H1 (cell line): ENCODE measurements around the gene PAIP2. TPM values are rescaled to one million over a fixed set of nuclear protein-coding genes. Genes with fewer than 3 reads are reported as not detected.
A peak's percentile ranks its signal among the peaks of the same experiment; 100 is the strongest.

Experiments
- CTCF ChIA-PET: fragments of 300-600 bp; sonication (Branson Sonifier 250); formaldehyde crosslinking; loops from one replicate; lab custom pipeline; 2021; ENCODE audit not compliant: partially characterized antibody; lab: Charles Lee
- POLR2A ChIA-PET: fragments of 300-600 bp; sonication (Branson Sonifier 250); formaldehyde crosslinking; loops from one replicate; lab custom pipeline; 2021; ENCODE audit warnings: inconsistent platforms; ENCODE audit not compliant: partially characterized antibody; lab: Charles Lee
- DNase-seq, 2 experiments: peaks; one replicate each; pipeline versions ENCODE4 v3.0.0 to v3.0.0-alpha.2; 2010 to 2022; ENCODE audit warnings: low spot score in 2 of 2, low read depth in 1 of 2, mixed read lengths in 1 of 2
- FAIRE-seq: peaks from 2 replicates; lab custom pipeline; 2011; peaks lifted over from hg19 to GRCh38; lab: Jason Lieb, UNC
- H2AFZ ChIP-seq: 2 replicates; pipeline ENCODE4 v1.8.1; 2012; ENCODE audit warnings: low read length, inconsistent platforms
- H2AK5ac ChIP-seq: 2 replicates; pipeline ENCODE4 v1.6.1; 2013; ENCODE audit warnings: low read depth, low read length
- H2BK120ac ChIP-seq: replicated peaks from 2 replicates; pipeline ENCODE3; 2013; ENCODE audit warnings: low read depth, low read length, inconsistent platforms
- H2BK12ac ChIP-seq: 2 replicates; pipeline ENCODE4 v1.6.1; 2013; ENCODE audit warnings: low read depth, low read length
- H2BK15ac ChIP-seq: 2 replicates; pipeline ENCODE4 v1.6.1; 2013; ENCODE audit warnings: low read length
- H2BK20ac ChIP-seq: 2 replicates; pipeline ENCODE4 v1.6.1; 2013; ENCODE audit warnings: low read length
- H2BK5ac ChIP-seq: 2 replicates; pipeline ENCODE4 v1.6.1; 2013; ENCODE audit warnings: low read depth, low read length
- H3K14ac ChIP-seq: 2 replicates; pipeline ENCODE4 v1.6.1; 2013; ENCODE audit warnings: inconsistent platforms; ENCODE audit not compliant: insufficient read length
- H3K18ac ChIP-seq: 2 replicates; pipeline ENCODE4 v1.6.1; 2013; ENCODE audit warnings: low read length; ENCODE audit errors: extremely low read depth
- H3K23ac ChIP-seq: 2 replicates; pipeline ENCODE4 v1.6.1; 2013; ENCODE audit warnings: inconsistent platforms; ENCODE audit not compliant: insufficient read length
- H3K23me2 ChIP-seq: 2 replicates; pipeline ENCODE4 v1.6.1; 2013; ENCODE audit warnings: low read depth, low read length
- H3K27ac ChIP-seq: 2 replicates; pipeline ENCODE4 v1.6.1; 2011; ENCODE audit warnings: low read depth, low read length, inconsistent platforms
- H3K27me3 ChIP-seq, 4 experiments: replicated peaks in 1 of 4; 1 replicate in 1 of 4; 2 replicates in 3 of 4; pipeline versions ENCODE4 v1.6.1 to v1.8.1; 2011 to 2013; ENCODE audit warnings: low read length in 3 of 4, mild to moderate bottlenecking in 3 of 4, inconsistent platforms in 2 of 4, mixed read lengths in 2 of 4, moderate library complexity in 1 of 4; ENCODE audit not compliant: control insufficient read depth in 3 of 4, insufficient read depth in 3 of 4; ENCODE audit errors: extremely low read depth in 1 of 4
- H3K36me3 ChIP-seq, 4 experiments: 2 replicates each; pipeline versions ENCODE4 v1.6.1 to v1.8.1; 2011 to 2013; ENCODE audit warnings: mild to moderate bottlenecking in 4 of 4, low read length in 3 of 4, moderate library complexity in 2 of 4, control low read depth in 1 of 4, inconsistent platforms in 1 of 4; ENCODE audit not compliant: insufficient read depth in 4 of 4, control insufficient read depth in 2 of 4
- H3K4ac ChIP-seq: replicated peaks from 2 replicates; pipeline ENCODE3; 2013; ENCODE audit warnings: low read length, low read depth, mixed read lengths, inconsistent platforms; ENCODE audit not compliant: insufficient read length
- H3K4me1 ChIP-seq, 4 experiments: replicated peaks in 1 of 4; 1 replicate in 1 of 4; 2 replicates in 3 of 4; pipeline versions ENCODE4 v1.6.1 to v1.8.1; 2011 to 2013; ENCODE audit warnings: low read length in 3 of 4, inconsistent platforms in 2 of 4, mixed read lengths in 1 of 4; ENCODE audit not compliant: insufficient read depth in 4 of 4, control insufficient read depth in 3 of 4
- H3K4me2 ChIP-seq, 2 experiments: 2 replicates each; pipeline versions ENCODE4 v1.6.1 to v1.8.1; 2011 to 2013; ENCODE audit warnings: low read depth in 2 of 2, low read length in 2 of 2, control low read depth in 1 of 2, inconsistent platforms in 1 of 2, mild to moderate bottlenecking in 1 of 2; ENCODE audit not compliant: insufficient read depth in 1 of 2
- H3K4me3 ChIP-seq, 4 experiments: fragments of 200-600, 300-600 bp in 1 of 4; sonication (generic), shearing (Covaris generic), sonication (Bioruptor Twin) in 1 of 4; 2 replicates each; pipeline versions ENCODE4 v1.5.1 to v1.8.1; 2011 to 2016; ENCODE audit warnings: low read length in 4 of 4, low read depth in 3 of 4, control low read depth in 2 of 4, inconsistent platforms in 2 of 4, mild to moderate bottlenecking in 2 of 4, mixed read lengths in 1 of 4, moderate library complexity in 1 of 4; ENCODE audit not compliant: insufficient read depth in 2 of 4; ENCODE audit errors: extremely low read depth in 1 of 4
- H3K56ac ChIP-seq: replicated peaks from 2 replicates; pipeline ENCODE3; 2013; ENCODE audit warnings: low read depth, mild to moderate bottlenecking, mixed read lengths, low read length, inconsistent platforms; ENCODE audit not compliant: insufficient read length
- H3K79me1 ChIP-seq: 2 replicates; pipeline ENCODE4 v1.6.1; 2013; ENCODE audit warnings: low read depth, low read length, control low read depth
- H3K79me2 ChIP-seq, 2 experiments: 2 replicates each; pipeline versions ENCODE4 v1.6.1 to v1.8.1; 2012 to 2013; ENCODE audit warnings: low read length in 2 of 2, mild to moderate bottlenecking in 2 of 2, inconsistent platforms in 1 of 2; ENCODE audit not compliant: insufficient read depth in 2 of 2, control insufficient read depth in 1 of 2
- H3K9ac ChIP-seq, 4 experiments: replicated peaks in 1 of 4; 1 replicate in 1 of 4; 2 replicates in 3 of 4; pipeline versions ENCODE4 v1.6.1 to v1.8.1; 2011 to 2013; ENCODE audit warnings: low read depth in 3 of 4, low read length in 3 of 4, control low read depth in 2 of 4, mild to moderate bottlenecking in 2 of 4, moderate library complexity in 2 of 4, inconsistent platforms in 1 of 4; ENCODE audit errors: extremely low read depth in 1 of 4
- H3K9me3 ChIP-seq, 2 experiments: 2 replicates each; pipeline versions ENCODE4 v1.6.1 to v1.8.1; 2012 to 2013; ENCODE audit warnings: mild to moderate bottlenecking in 2 of 2, moderate library complexity in 2 of 2, control low read depth in 1 of 2, inconsistent platforms in 1 of 2, low read depth in 1 of 2, low read length in 1 of 2, mixed read lengths in 1 of 2; ENCODE audit not compliant: insufficient read depth in 2 of 2
- H4K20me1 ChIP-seq, 2 experiments: replicated peaks in 1 of 2; 2 replicates each; pipeline versions ENCODE3 to v1.8.1; 2011 to 2013; ENCODE audit warnings: inconsistent platforms in 2 of 2, low read length in 2 of 2, mild to moderate bottlenecking in 1 of 2; ENCODE audit not compliant: insufficient read depth in 2 of 2, control insufficient read depth in 1 of 2
- H4K5ac ChIP-seq: 2 replicates; pipeline ENCODE4 v1.6.1; 2013; ENCODE audit warnings: low read length, low read depth, mixed read lengths, inconsistent platforms; ENCODE audit not compliant: insufficient read length
- H4K8ac ChIP-seq: 2 replicates; pipeline ENCODE4 v1.8.0; 2013; ENCODE audit warnings: mild to moderate bottlenecking, moderate library complexity, low read length, inconsistent platforms; ENCODE audit not compliant: insufficient read depth; ENCODE audit errors: extremely low read depth
- H4K91ac ChIP-seq: replicated peaks from 2 replicates; pipeline ENCODE3; 2013; ENCODE audit warnings: low read length, mixed read lengths, inconsistent platforms; ENCODE audit not compliant: insufficient read length
- HDAC6 ChIP-seq: IDR thresholded peaks from one replicate; pipeline ENCODE4 v1.7.1; 2012; ENCODE audit warnings: low read depth, mild to moderate bottlenecking, inconsistent platforms, low read length, moderate library complexity
- RAD21 ChIP-seq, 2 experiments: IDR thresholded peaks in 1 of 2; conservative IDR thresholded peaks in 1 of 2; 2 replicates each; pipeline ENCODE4 v1.6.1; 2011; ENCODE audit warnings: low read depth in 2 of 2, low read length in 2 of 2, improper control_type of control experiment in 1 of 2, inconsistent platforms in 1 of 2, mild to moderate bottlenecking in 1 of 2, moderate library complexity in 1 of 2
- WGBS, 2 experiments: shearing (Covaris generic) in 1 of 2; methylation state at CpG; one replicate each; pipeline versions ENCODE4 v1.1.6 to v1.1.7; 2013 to 2015; ENCODE audit warnings: low lambda C conversion rate in 2 of 2, mixed read lengths in 2 of 2, inconsistent platforms in 1 of 2, low coverage in 1 of 2, missing lambda C conversion rate in 1 of 2; ENCODE audit not compliant: insufficient replicate concordance in 2 of 2, insufficient coverage in 1 of 2, insufficient read length in 1 of 2; ENCODE audit errors: extremely low coverage in 1 of 2, missing lambda C conversion rate in 1 of 2; 5-methylcytosine and 5-hydroxymethylcytosine counted together
- polyA plus RNA-seq, 7 experiments: library from polyadenylated mRNA; depleted of rRNA in 3 of 7; stranded (reverse) in 5 of 7; unstranded in 2 of 7; fragments of >200 nt in 5 of 7; fragments of 200-250 nt in 2 of 7; gene quantifications; 1 replicate in 5 of 7; 2 replicates in 1 of 7; 4 replicates in 1 of 7; pipeline versions ENCODE4 v1.2.1 to v1.2.3, GENCODE V29; 2011 to 2013; ENCODE audit warnings: missing spikeins in 2 of 7, mixed read lengths in 2 of 7
- total RNA-seq: library from RNA; stranded (reverse); fragmentation: NEBNext Ultra II Directional; extraction: Animal tissue kit (Norgen Biotek cat#: 25700); gene quantifications from 2 replicates; pipeline ENCODE4 v1.2.1, GENCODE V29; 2021
- TF ChIP-seq, protein P1 (sequence below), 3 experiments: IDR thresholded peaks; 1 replicate in 2 of 3; 2 replicates in 1 of 3; pipeline versions ENCODE4 v1.5.1 to v1.6.1; 2011; ENCODE audit warnings: low read length in 3 of 3, mild to moderate bottlenecking in 3 of 3, inconsistent platforms in 2 of 3, low read depth in 1 of 3, moderate library complexity in 1 of 3; ENCODE audit not compliant: insufficient read depth in 1 of 3; ENCODE audit errors: control extremely low read depth in 1 of 3
- TF ChIP-seq, protein P2 (sequence below): IDR thresholded peaks from 2 replicates; pipeline ENCODE4 v1.6.1; 2012; ENCODE audit warnings: inconsistent platforms

Gene PAIP2
- total and polyA plus RNA-seq, 2 of the 8 experiments (the other 6 are each of a cell fraction or from before 2014, with no cell fraction given) = 87.6 to 162 TPM

DNA sequence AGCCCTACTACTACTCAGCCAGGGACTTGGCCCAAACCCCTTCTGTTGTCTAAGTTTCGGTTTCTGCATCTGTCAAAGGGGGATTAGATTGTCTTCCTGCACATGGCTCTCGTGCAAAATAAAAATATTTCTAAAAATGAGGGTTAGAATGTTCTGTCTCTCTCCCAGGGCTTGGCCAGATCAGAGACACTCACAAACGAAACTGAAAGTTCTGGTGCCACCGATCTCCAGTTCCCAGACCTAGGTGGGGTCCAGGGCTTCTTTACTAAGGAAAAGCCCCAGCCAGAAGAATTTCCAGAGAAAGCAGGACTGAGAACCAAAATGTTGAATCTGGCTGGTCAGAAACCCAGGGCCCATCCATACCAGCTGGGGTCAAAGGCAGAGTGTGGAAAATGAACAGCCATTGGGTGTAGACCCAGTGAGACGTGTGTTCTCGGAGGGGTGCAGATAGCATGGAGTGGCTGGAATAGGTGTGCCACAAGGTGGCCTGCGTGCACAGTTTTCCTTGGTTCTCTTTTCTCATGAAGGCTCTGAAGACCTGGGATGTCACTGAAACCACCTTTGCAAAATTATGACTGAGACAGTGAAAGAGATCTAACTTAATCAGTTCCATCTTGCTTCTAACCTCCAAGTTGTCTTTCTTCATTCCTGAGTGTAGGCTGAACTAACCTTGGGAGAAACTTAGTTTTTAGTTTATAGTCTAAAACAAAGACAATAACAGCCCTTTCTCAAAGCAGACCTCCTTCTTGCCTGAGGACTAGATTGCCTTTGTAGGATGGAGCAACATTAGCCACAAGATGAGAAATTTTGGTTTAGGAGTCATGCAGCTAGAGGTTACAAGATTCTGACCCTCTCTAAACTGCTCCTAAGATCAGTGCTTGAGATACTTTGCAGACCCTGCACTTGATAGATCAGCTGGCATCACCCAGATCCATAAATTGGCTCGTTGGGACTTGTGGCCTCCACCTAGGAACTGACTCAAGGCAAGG, 43.7 kb downstream of the PAIP2 start:
- POLR2A ChIA-PET = interaction anchor here (0.5 to 2.4 kb wide), 5 partner anchors 9 to 102 kb away, joined by 3 to 8 read pairs (median 3); no protein-coding TSS in a partner anchor
- TF ChIP-seq RAD21 (IDR thresholded peaks at IDR 0.05 in 1 of 2, conservative IDR thresholded peaks at IDR 0.05 in 1 of 2; ENCODE audit: low read depth in 2 of 2, low read length in 2 of 2) (0 out of 4 replicates have a peak, but pooled peaks of 1 of the 2 experiments have one; percentile 8), HDAC6 (no peak)
- TF ChIP-seq, protein P1, sequence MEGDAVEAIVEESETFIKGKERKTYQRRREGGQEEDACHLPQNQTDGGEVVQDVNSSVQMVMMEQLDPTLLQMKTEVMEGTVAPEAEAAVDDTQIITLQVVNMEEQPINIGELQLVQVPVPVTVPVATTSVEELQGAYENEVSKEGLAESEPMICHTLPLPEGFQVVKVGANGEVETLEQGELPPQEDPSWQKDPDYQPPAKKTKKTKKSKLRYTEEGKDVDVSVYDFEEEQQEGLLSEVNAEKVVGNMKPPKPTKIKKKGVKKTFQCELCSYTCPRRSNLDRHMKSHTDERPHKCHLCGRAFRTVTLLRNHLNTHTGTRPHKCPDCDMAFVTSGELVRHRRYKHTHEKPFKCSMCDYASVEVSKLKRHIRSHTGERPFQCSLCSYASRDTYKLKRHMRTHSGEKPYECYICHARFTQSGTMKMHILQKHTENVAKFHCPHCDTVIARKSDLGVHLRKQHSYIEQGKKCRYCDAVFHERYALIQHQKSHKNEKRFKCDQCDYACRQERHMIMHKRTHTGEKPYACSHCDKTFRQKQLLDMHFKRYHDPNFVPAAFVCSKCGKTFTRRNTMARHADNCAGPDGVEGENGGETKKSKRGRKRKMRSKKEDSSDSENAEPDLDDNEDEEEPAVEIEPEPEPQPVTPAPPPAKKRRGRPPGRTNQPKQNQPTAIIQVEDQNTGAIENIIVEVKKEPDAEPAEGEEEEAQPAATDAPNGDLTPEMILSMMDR (IDR thresholded peaks at IDR 0.05; ENCODE audit: control extremely low read depth in 1 of 3, insufficient read depth in 1 of 3, low read depth in 1 of 3, low read length in 3 of 3) = peak in 1 of 3 experiments; percentile 2; a peak in 1 of 4 replicates
- TF ChIP-seq, protein P2, sequence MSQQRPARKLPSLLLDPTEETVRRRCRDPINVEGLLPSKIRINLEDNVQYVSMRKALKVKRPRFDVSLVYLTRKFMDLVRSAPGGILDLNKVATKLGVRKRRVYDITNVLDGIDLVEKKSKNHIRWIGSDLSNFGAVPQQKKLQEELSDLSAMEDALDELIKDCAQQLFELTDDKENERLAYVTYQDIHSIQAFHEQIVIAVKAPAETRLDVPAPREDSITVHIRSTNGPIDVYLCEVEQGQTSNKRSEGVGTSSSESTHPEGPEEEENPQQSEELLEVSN = no peak
- TF ChIP-seq, all 59 proteins: peak for 2
- Histone ChIP-seq H3K56ac (no peak overlapping the region), H2AK5ac (no peak overlapping the region), H3K27me3 (no peaks in the 10 kb centered on the region), H3K18ac (no peak overlapping the region), H4K20me1 (peaks cover 0 to 2% of the 10 kb centered on the region in 2 experiments), H2AFZ (no peak overlapping the region), H3K23me2 (no peaks in the 10 kb centered on the region), H2BK12ac (no peak overlapping the region), H4K5ac (no peak overlapping the region), H4K91ac (no peak overlapping the region), H3K4me2 (no peak overlapping the region), H4K8ac (no peak overlapping the region), H3K14ac (no peak overlapping the region), H3K36me3 (no peaks in the 10 kb centered on the region), H2BK20ac (no peak overlapping the region), H3K9ac (no peak overlapping the region), H3K79me1 (no peaks in the 10 kb centered on the region; the same call in 1 of the 2 replicates), H3K9me3 (no peaks in the 10 kb centered on the region), H2BK120ac (no peak overlapping the region), H3K4me3 (no peak overlapping the region), H3K4me1 (peaks cover 3 to 12% (median 9%) of the 10 kb centered on the region in 4 experiments), H2BK15ac (no peak overlapping the region), H2BK5ac (no peak overlapping the region; the same call in 1 of the 2 replicates), H3K23ac (no peak overlapping the region), H3K4ac (no peak overlapping the region), H3K79me2 (no peaks in the 10 kb centered on the region), H3K27ac (no peak overlapping the region)
- DNase-seq (no peak), FAIRE-seq (no peak)
- 89% methylated on average over 8 of the region's 8 CpGs; no CpG with 5 or more reads in 1 of the 2 experiments for WGBS, 2 experiments
- CTCF ChIA-PET = interaction anchor here (1.1 to 2.7 kb wide), 2 partner anchors 17 to 219 kb away, joined by 5 to 15 read pairs; no protein-coding TSS in a partner anchor
